ENCODE measurements around the gene MTSS2. TPM values are rescaled to one million over a fixed set of nuclear protein-coding genes. Genes with fewer than 3 reads are reported as not detected.
A peak's percentile ranks its signal among the peaks of the same experiment; 100 is the strongest.

Gene MTSS2
- total RNA-seq, 1 donor from 2014 or later, result 38.3 TPM

- TF ChIP-seq EZH2 (IDR thresholded peaks at IDR 0.05; ENCODE audit: insufficient read depth, low read length), result no peak
- TF ChIP-seq, protein P1, sequence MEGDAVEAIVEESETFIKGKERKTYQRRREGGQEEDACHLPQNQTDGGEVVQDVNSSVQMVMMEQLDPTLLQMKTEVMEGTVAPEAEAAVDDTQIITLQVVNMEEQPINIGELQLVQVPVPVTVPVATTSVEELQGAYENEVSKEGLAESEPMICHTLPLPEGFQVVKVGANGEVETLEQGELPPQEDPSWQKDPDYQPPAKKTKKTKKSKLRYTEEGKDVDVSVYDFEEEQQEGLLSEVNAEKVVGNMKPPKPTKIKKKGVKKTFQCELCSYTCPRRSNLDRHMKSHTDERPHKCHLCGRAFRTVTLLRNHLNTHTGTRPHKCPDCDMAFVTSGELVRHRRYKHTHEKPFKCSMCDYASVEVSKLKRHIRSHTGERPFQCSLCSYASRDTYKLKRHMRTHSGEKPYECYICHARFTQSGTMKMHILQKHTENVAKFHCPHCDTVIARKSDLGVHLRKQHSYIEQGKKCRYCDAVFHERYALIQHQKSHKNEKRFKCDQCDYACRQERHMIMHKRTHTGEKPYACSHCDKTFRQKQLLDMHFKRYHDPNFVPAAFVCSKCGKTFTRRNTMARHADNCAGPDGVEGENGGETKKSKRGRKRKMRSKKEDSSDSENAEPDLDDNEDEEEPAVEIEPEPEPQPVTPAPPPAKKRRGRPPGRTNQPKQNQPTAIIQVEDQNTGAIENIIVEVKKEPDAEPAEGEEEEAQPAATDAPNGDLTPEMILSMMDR (IDR thresholded peaks at IDR 0.05; ENCODE audit: insufficient read depth, low read depth, low read length), result no peak
- H3K79me2 ChIP-seq (ENCODE audit: insufficient read depth, low read length), result no peaks in the 10 kb centered on the region
- Mint-ChIP-seq H3K27ac (ENCODE audit: unreplicated experiment) (no peak overlapping the region), H3K9me3 (ENCODE audit: unreplicated experiment) (peaks cover 3% of the 10 kb centered on the region), H3K4me3 (ENCODE audit: unreplicated experiment) (no peak overlapping the region), H3K27me3 (ENCODE audit: low read depth, unreplicated experiment) (no peaks in the 10 kb centered on the region), H3K36me3 (ENCODE audit: low read depth, unreplicated experiment) (peaks cover 14% of the 10 kb centered on the region), H3K4me1 (ENCODE audit: low read depth, unreplicated experiment) (peaks cover 29% of the 10 kb centered on the region)
- no peak overlapping the region for H2AFZ ChIP-seq (ENCODE audit: low read depth, low read length)
- FAIRE-seq (no peak), DNase-seq (ENCODE audit: low read depth) (no peak)
- H3K36me3 ChIP-seq (ENCODE audit: insufficient read depth, low read length), result no peaks in the 10 kb centered on the region
- no peak overlapping the region for H3K4me3 ChIP-seq (ENCODE audit: insufficient read depth, low read depth, low read length)
- no peak overlapping the region for H3K27ac ChIP-seq (ENCODE audit: low read depth, low read length)
- H3K4me1 ChIP-seq (ENCODE audit: insufficient read depth, low read length), result peaks cover 22% of the 10 kb centered on the region
- H3K4me2 ChIP-seq (ENCODE audit: low read length), result no peak overlapping the region
- no peaks in the 10 kb centered on the region for H3K9me3 ChIP-seq (ENCODE audit: insufficient read depth, low read depth, low read length)
- no peaks in the 10 kb centered on the region for H3K27me3 ChIP-seq (ENCODE audit: insufficient read depth, low read length)
- H4K20me1 ChIP-seq (ENCODE audit: insufficient read depth, low read length), result no peaks in the 10 kb centered on the region
- H3K9ac ChIP-seq (ENCODE audit: low read length), result no peak overlapping the region
Measured at GRCh38 chr16:70717065-70717464, 31.2 kb upstream of the MTSS2 start.

GRCh38 chr16:70715860-70716357 lies 30.1 kb upstream of the MTSS2 start:
- Mint-ChIP-seq H3K36me3 (ENCODE audit: low read depth, unreplicated experiment) (peaks cover 12% of the 10 kb centered on the region), H3K9me3 (ENCODE audit: unreplicated experiment) (peaks cover 3% of the 10 kb centered on the region), H3K4me1 (ENCODE audit: low read depth, unreplicated experiment) (peaks cover 32% of the 10 kb centered on the region), H3K4me3 (ENCODE audit: unreplicated experiment) (no peak overlapping the region), H3K27me3 (ENCODE audit: low read depth, unreplicated experiment) (no peaks in the 10 kb centered on the region), H3K27ac (ENCODE audit: unreplicated experiment) (no peak overlapping the region)
- Histone ChIP-seq H3K4me3 (ENCODE audit: insufficient read depth, low read depth, low read length) (peak overlapping the region; percentile 14), H4K20me1 (ENCODE audit: insufficient read depth, low read length) (no peaks in the 10 kb centered on the region), H2AFZ (ENCODE audit: low read depth, low read length) (no peak overlapping the region), H3K9ac (ENCODE audit: low read length) (peak overlapping the region; percentile 71), H3K79me2 (ENCODE audit: insufficient read depth, low read length) (no peaks in the 10 kb centered on the region), H3K9me3 (ENCODE audit: insufficient read depth, low read depth, low read length) (no peaks in the 10 kb centered on the region), H3K36me3 (ENCODE audit: insufficient read depth, low read length) (no peaks in the 10 kb centered on the region), H3K4me2 (ENCODE audit: low read length) (peak overlapping the region; percentile 65), H3K4me1 (ENCODE audit: insufficient read depth, low read length) (peaks cover 22% of the 10 kb centered on the region), H3K27ac (ENCODE audit: low read depth, low read length) (peak overlapping the region; percentile 84), H3K27me3 (ENCODE audit: insufficient read depth, low read length) (no peaks in the 10 kb centered on the region)
- TF ChIP-seq, protein P1 (IDR thresholded peaks at IDR 0.05; ENCODE audit: insufficient read depth, low read depth, low read length), result no peak
- TF ChIP-seq EZH2 (IDR thresholded peaks at IDR 0.05; ENCODE audit: insufficient read depth, low read length), result no peak
- FAIRE-seq (no peak), DNase-seq (ENCODE audit: low read depth) (peak; percentile 40)

- Mint-ChIP-seq H3K27me3 (ENCODE audit: low read depth, unreplicated experiment) (no peaks in the 10 kb centered on the region), H3K9me3 (ENCODE audit: unreplicated experiment) (peaks cover 3% of the 10 kb centered on the region), H3K4me1 (ENCODE audit: low read depth, unreplicated experiment) (peaks cover 32% of the 10 kb centered on the region), H3K36me3 (ENCODE audit: low read depth, unreplicated experiment) (peaks cover 7% of the 10 kb centered on the region), H3K27ac (ENCODE audit: unreplicated experiment) (peak overlapping the region; percentile 69), H3K4me3 (ENCODE audit: unreplicated experiment) (peak overlapping the region; percentile 40)
- Histone ChIP-seq H2AFZ (ENCODE audit: low read depth, low read length) (peak overlapping the region; percentile 29), H3K27me3 (ENCODE audit: insufficient read depth, low read length) (no peaks in the 10 kb centered on the region), H3K4me3 (ENCODE audit: insufficient read depth, low read depth, low read length) (peak overlapping the region; percentile 14), H3K36me3 (ENCODE audit: insufficient read depth, low read length) (no peaks in the 10 kb centered on the region), H3K9me3 (ENCODE audit: insufficient read depth, low read depth, low read length) (no peaks in the 10 kb centered on the region), H3K27ac (ENCODE audit: low read depth, low read length) (peak overlapping the region; percentile 84), H3K4me1 (ENCODE audit: insufficient read depth, low read length) (peaks cover 22% of the 10 kb centered on the region), H3K4me2 (ENCODE audit: low read length) (peak overlapping the region; percentile 65), H4K20me1 (ENCODE audit: insufficient read depth, low read length) (no peaks in the 10 kb centered on the region), H3K79me2 (ENCODE audit: insufficient read depth, low read length) (no peaks in the 10 kb centered on the region), H3K9ac (ENCODE audit: low read length) (peak overlapping the region; percentile 71)
- TF ChIP-seq, protein P1 (IDR thresholded peaks at IDR 0.05; ENCODE audit: insufficient read depth, low read depth, low read length), result no peak
- no peak for TF ChIP-seq EZH2 (IDR thresholded peaks at IDR 0.05; ENCODE audit: insufficient read depth, low read length)
- FAIRE-seq (peak; percentile 47), DNase-seq (ENCODE audit: low read depth) (peak; percentile 90)
Measured at GRCh38 chr16:70715055-70715858, 29.4 kb upstream of the MTSS2 start.
